HG02588 (cell line): ENCODE data around the gene PTH1R.

ENCODE experiments used
- ATAC-seq: cut with Tn5 transposase; IDR thresholded peaks from one replicate; pipeline ENCODE4 v1.9.1; 2021; ENCODE audit warnings: mild to moderate bottlenecking, moderate library complexity; ENCODE audit not compliant: unreplicated experiment

The PTH1R gene

DNA sequence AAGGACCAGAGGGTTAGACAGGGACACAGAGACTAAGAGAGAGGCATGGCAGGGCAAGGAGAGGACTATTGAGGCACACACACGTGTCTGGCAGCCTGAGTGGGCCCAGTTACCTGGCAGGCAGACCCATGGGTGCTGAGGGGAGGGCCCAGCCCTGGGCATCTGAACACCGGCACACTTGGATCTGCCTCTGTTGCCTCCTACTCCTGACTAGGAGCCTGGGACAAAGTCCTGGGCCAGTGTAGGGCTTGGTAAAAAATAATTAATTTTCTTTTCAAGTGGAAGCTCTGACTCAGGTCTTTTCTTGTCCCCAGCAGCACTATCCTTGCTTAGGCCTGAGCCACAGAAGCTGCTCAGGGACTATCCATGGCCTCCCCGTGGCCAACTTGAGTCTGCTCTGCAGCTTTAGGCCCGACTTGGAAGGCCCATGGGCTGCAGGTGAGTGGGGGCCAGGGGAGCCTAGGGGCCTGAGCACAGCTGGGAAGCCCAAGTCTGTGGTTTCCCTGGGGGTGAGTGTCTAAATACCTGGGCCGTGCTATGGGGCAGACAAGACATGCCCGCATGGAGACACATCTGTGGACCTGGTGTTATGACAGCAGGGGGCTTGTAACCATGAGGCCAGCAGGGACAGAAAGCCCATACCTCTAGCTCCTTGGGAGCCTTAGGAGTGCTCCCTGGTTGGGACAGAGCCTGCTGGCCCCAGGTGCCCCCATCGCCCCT is at the start of gene PTH1R:
TSS of gene PTH1R (plus strand) at position 316 of the 720 bp plus-strand sequence. CDS start 5,839 bp downstream, outside the sequence.
- no peak for ATAC-seq

DNA sequence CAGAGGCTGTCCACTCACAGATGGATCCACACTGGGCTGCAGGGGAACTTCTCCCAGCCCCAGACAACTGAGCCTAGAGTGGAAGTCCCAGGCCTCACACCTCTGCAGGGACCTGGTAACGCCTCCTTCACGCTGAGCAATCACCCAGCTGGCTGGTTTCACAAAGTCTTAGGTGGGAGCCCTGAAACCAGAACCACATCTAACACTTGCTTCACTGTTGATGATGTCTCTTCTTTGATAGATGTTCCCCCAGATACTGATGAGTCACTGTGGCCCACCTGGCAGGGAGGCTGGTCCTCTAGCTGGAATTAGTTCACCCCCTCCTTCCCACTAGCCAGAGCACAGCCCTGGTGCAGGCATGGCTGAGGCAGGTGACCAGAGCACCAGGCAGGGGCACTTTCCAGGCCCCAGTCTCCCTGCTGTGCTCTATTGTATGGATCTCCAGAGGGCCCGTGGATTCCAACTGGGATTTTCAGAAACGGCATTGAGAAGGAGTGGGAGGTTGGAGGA is 47.8 kb upstream of the PTH1R start:
- peak; percentile 74 for ATAC-seq

DNA sequence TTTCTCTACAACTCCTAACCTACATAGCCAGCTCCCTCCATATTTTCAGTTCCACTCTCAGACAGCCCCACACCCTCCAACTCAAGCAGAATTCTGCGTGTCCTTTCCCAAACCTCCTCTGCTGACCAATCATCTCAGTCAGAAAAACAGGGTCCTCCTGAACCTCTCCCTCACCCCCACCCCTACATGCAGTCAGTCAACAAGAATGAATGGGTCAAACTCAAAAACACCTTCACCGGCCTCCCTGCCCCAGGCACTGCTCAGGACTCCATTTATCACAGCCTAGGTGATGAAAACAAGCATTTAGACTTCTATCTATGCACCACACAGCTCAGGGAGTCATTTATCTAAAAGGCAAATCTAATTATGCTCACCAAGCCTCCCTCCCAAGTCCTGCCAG is 46.7 kb upstream of the PTH1R start:
- no peak for ATAC-seq

DNA sequence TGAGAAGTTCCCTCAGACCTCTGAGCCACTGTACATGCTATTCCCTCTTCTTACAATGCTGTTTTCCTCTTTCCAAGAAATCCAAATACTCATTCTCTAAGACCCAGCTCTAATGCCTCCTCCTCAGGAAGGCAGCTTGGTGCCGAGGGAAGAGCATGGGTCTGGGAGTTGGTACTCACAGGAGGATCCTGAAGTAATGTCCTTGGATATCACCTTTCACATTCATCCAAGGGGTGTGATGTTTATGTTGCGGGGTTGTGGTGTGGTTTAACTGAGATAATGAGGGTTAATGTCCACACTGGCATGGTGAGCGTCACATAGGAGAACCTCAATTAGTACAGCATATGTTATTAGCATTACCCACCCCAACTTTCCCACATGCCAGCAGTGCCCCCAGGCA is 46.2 kb upstream of the PTH1R start:
- ATAC-seq = no peak

DNA sequence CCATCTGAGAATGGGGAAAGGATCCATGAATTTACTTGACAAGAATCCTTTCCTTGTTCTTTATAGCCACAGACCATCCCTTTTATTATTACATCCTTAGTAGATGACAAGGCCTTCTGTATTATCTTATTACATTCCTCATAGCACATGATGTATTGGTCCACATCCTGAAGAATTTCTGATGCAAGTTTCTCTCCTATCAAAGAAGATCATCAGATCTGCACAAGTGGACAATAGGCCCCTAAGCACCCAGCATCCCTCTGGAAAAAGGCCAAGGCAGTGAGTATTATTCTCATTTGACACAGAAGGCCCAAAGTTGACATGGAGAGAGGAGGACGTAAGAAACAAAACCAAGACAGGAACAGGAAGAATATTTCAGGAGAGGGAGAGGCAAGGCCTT is 45.7 kb upstream of the PTH1R start:
- no peak for ATAC-seq

DNA sequence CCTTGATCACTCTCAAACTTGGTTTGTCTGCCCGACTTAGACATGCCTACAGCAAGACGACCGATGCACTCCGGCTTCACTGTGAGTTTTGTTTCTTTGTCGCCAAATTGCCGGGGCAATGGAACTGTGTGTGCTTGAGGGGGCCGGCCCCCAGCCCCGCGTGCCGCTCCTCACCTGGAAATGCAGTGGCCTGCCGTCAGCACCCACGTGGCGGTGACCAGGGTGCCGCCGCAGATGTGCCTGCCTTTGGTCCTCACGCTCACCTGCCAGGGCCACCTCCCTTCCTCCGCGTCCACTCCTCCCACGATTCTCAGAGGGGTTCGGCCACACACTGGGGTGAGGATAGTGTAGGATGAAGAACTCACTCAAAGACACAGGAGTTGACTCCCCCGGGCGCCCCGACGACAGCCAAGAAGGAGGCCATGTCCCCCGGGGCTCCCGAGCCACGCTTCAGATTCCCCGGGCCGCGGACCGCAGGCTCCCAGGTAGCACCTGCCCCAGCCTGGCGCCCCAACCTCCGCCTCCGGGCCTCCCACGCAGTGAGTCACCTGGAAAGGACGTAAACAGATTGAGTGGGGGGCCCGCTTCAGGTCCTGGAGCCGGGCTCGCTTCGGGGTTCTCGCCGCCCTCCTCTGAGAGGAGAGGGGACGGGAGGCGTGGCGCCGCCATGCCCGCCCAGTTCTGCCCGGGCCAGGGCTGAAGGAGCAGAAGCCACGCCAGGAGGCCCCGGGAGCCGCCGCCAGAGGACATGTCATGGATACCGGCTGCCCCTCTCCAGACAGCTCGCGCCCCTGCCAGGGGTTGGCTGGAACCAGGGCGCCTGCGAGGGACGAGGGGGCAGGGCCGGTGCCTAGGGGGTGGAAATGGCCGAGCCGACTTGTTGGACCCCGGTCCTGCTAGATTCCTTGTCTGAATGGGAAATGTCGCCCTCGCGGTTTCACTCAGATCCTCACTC is 43.9 kb upstream of the PTH1R start:
- no peak for ATAC-seq

DNA sequence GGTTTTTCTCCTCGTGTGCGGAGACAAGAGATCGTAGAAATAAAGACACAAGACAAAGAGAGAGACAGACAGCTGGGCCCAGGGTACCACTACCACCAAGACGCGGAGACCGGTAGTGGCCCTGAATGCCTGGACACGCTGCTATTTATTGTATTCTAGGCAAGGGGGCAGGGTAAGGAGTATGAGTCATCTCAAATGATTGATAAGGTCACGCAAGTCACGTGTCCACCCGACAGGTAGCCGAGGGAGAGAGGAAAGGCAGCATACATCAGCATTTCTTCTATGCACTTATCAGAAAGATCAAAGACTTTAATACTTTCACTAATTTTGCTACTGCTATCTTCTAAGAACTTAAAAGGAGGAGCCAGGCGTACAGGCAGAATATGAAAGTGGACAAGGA is 42.5 kb upstream of the PTH1R start:
- ATAC-seq = no peak

DNA sequence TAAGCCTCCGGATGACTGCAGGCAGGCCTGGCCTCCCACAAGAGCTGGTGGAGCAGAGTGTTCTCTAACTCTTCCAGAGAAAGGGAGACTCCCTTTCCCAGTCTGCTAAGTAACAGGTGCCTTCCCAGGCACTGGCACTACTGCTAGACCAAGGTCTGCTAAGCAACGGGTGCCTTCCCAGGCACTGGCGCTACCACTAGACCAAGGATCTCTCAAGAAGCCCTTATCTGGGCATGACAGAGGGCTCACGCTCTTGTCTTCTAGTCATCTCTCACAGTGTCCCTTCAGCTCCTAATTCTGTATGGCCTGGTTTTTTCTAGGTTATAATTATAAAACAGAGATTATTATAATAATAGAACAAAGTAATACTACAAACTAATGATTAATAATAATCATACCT is 42.0 kb upstream of the PTH1R start:
- no peak for ATAC-seq

DNA sequence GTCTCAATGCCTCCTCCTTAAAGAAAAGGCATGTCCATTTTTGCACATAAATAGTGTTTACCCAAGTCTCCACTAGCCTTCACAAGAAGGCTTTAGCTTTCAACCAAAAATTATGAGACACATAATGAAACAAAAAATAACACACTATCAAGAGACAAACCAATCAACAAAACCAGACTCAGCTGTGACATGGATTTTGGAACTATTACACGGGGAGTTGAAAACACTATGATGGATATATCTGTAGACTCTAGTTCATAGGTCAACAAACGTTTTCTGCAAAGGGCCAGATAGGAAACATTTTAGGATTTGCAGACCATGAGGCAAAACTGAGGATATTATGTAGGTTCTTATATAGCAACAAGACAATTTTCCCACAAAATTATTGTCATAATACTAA is 39.2 kb upstream of the PTH1R start:
- ATAC-seq = no peak

DNA sequence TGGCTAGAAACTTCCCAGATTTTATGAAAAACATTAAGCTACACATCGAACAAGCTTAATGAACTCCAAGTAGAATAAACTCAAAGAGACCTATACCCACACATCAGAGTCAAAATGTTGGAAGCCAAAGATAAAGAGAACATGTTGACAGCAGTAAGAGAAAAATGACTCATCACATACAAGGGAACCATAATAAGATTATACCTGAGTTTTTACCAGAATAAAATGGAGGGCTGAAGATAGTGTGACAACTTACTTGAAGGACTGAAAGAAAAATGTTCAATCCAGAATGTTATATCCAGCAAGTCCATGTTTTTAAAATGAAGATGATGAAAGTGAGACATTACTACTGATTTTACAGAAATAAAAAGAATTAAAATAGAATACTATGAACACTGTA is 37.0 kb upstream of the PTH1R start:
- no peak for ATAC-seq

DNA sequence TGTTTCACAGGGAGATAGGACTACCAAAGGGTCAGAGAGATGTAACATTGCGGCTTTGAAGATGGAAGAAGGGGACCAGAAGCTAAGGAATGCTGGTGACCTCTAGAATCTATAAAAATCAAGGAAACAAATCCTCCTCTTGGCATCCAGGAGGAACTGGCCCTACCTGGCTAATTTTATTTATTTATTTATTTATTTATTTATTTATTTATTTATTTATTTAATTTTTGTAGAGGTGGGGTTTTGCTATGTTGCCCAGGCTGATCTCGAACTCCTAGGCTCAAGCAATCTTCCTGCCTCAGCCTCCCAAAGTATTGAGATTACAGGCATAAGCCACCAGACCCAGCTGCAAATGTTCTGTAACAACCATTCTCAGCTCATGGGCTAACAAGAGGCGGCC is 34.0 kb upstream of the PTH1R start:
- ATAC-seq = no peak

DNA sequence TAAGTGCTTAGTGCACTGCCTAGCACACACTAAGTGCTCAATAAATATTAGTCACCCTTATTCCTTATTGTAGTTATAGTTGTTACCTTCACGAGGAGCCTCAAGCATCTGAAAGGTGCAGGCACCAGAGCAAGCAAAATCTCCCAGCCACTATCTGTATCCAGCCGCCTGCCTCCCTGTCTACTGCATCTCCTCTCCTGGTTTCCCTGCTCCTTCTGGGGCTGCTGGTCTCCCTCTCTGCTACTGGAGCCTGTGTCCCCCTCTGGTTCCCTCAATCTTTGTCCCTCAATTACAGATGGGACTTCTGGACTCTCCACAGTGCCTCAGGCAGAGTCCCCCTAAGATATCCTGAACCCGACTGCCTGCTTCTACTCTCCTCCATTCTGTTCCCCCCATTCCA is 33.1 kb upstream of the PTH1R start:
- no peak for ATAC-seq

DNA sequence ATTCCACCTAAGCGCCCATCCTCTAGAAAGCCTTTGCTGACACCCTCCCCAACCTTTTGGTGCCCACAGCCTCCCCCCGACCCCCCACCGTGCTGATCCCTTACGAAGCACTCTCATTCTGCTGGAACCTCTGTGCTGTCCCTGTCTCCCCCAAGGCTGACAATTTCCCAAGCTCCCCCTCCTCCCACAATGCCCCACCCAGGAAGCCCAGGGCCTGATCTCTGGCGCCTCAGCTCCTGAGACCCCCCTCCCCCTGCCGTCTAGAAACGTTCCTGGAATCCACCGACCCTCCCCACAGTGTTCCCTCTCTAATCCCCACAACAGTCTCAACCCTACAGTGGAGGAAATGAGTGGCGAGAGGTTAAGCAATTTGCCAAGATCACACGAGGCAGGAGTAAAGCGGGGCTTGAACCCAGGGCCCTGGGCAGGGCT is 32.6 kb upstream of the PTH1R start:
- ATAC-seq = no peak

DNA sequence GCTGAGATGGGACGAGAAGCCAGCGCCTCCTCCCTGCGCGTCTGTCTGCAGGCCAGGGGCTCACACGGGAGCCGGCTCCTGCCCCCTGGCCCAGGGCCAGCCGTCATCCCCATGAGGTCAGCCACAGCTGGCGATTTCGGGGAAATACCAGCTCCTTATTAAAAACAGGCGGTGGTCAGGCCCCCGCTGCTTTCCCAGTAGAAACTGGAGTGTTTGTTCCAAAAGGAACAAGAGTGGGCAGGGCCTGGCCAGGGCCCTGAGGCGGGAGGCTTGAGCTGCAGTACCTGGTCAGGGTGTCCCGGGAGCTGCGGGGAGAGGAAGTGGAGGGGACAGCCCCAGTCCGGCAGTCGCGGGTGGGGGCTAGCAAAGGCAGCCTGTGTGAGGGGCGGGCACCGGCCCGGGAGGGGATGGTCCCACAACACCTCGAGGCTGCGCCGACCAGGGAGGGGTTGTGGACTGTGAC is 32.1 kb upstream of the PTH1R start:
- peak; percentile 63 for ATAC-seq

DNA sequence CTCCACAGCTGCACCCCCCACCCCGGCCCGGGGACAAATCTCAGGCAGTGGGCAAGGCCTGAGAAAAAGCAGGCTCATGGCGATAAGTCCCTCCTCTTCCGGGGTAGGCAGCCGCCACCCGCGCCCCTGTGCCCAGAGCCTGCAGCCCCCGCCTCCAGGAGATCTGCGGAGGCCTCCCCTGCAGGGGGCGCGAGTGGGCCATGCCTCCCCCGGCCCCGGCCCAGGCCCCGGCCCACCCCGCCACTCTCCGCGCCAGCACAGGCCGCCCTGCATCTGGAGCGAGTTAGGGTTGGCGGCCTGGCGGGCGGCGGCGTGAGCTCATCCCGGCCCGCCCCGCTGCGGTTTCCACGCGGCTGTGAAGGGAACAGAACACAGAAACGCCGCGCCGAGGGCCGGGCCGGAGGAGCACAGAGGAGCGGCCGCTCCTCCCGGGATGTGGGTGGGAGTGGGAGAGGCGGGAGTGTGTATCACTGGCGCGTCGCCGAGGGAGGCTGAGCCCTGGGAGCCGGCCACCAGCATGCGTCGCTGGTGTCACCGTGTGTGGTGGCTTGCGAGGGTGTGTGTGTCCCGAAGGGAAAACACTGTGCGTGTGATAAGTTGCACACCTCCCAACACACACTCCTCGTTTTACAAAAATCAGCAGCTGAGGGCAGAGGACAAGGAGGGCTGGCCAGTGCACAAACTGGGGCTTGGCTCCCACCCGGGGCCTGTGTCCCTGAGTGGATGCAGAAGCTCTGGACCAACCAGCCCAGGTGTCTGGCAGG is 31.5 kb upstream of the PTH1R start:
- ATAC-seq = peak; percentile 63

DNA sequence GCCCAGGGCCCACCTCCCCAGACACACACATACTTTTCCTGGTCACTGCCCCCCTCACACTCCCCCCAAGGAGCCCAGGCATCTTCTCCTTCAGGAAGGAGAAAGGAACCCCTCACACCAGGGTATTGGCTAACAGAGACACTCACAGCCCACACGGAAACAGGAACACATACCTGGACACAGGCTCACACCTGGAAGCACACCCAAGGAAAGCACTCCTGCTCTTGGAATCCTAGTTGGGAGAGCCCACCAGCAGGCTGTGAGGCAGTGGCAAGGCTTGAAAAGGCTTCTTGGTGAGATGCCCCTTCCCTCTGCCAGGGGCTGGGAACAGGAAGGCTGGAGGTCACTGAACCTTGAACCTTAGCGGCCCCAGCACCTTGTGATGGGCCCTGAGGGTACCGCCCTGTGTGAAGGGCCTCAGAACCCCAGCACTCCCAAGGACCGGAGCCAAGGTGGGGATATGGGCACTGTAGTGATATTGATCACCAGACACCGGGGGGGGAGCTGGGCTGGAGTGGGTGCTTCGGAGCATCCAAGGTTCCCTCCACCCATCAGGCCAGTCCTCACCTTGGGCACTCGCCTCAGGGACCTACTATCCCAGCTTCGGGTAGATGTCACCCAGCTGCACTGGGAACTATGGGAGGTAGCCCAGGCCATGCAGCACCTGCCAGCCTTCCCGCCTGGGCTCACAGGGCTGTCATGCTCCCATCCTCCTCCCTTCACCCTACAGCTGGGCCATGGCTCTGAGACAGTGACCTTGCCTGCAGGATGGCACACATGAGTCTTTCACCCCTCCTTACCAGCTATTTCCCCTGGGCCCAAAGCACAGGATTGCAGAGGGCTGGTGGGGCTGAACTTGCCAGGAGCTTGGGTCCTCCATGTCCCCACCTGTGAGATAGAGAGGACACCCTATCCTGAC is 30.6 kb upstream of the PTH1R start:
- ATAC-seq = no peak

DNA sequence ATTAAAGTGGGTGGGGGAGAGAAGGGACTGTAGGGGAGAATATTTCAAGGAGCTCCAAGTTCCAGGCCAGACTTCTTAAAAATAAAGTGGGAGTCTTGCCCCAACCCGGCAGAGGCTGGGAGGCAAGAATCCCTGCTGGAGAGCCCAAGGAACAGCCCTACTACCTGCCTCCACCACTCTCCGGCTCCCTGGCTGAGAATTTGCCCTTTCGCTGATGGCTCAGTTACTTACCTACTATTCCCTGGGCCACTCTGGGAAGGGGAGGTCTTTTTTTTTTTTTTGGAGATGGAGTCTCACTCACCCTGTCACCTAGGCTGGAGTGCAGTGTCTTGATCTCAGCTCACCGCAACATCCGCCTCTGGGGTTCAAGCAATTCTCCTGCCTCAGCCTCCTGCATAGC is 29.8 kb upstream of the PTH1R start:
- ATAC-seq = no peak

DNA sequence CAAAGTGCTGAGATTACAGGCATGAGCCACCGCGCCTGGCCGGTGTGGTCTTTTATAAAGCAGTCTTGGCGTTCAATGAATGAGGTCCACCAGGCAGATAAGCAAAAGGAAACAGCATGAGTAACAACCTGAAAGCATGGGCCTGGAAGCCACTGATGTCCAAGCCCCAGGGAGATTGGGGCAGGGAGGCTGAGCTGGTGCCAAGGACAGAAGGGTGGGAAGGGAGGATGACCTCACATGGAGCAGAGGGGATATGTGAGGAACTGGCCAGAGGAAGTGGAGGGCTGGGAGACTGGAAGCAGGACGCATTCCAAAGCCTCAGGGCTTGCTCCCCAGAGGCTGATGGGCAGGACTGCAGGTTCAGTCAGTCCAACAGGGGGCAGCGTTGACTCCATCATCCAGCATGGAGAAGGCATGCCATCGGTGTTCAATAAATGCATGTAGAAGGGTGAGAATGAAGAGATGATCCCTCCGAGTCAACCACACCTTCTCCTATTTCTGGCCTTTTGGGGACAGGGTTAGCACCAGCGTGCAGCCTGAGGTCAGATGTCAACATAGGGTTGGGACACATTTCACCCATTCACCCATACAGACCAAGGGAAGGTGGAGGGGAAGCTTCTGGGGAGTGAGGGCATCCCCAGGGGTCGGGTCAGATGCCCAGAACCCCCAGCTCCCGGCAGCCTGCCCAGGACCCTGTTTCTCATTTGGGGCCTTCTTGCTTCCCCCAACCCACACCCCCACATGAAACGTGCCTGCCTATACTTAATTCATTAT is 29.1 kb upstream of the PTH1R start:
- ATAC-seq = no peak

DNA sequence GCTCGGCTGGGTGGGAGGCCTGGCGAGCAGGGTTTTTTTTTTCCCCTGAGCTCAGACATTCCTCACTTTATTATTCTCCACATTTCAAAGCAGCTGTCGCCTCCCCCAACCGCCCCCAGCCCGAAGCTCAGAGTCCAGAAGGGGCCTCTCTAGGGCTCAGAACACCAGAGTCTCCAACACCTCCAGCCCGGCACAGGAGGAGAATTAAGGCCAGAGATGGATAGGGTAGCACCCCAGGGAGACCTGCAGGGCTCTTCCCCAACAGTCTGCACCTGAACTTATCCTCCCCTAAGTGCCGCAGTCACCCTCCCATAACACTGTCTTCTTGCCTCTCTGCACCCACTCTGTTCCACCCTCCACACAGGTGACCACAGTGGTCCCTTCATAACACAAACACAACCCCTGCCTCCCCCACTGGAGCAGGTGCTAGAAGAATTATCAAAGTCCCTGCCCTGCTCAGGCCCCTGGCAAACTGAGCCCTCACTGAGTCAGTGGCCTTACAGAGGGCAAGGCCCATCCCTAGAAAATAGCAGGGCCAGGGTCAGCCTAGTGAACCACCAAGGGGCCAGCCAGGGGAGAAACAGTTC is 28.4 kb upstream of the PTH1R start:
- ATAC-seq = no peak
